ENCODE measurements around the gene TULP4.
"Not testable (repeated sequence)": the region's sequence is repeated elsewhere in the genome, so short reads cannot be mapped to it uniquely, and the experiment has no call there.

TULP4 gene

DNA sequence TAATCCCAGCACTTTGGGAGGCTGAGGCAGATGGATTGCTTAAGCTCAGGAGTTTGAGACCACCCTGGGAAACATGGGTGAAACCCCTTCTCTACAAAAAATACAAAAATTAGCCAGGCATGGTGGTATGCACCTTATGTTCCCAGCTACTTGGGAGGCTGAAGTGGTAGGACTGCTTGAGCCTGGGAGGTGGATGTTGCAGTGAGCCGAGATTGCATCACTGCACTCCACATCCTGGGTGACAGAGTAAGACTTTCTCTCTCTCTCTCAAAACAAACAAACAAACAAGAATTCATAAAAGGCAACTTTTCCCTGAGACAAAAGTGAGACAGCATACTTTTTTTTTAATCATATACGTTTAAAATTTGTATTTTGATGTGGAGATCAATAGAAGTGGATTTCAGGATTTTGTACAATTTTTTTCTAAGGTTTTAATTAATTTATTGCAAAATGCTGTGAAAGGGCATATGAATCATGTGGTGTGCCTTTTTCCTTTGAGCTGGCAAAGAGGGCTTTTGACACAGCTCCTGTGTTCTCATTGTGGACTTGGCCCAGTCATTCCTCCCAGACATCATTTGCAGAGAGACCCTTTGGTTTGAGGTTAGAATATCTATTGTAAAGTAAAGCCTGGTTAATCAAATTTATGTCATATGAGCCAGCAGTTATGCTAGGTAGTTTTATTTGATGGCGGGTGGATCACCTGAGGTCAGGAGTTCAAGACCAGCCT is 77.1 kb downstream of the TULP4 start:
- DNase-seq (ENCODE audit: low read depth in 3 of 3): no peak

DNA sequence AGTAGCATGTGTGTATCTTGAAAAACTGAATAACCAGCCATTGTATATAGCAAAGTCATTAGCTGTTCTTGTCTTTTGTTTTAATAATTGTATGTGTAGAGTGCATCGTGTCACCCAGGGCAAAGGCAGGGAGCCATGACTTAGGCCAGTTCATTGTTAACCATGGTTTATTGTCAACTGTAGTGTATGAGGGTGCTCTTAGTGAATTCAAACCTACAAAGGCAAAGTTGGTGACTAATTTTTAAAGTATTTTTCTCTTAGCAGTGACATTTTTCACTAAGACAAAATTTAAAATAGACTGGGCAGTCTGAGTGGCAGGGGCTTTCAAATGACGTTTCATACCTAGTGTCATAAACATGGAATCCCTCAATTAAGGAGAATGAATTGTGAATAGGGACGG is 79.0 kb downstream of the TULP4 start:
- no peak for DNase-seq (ENCODE audit: low read depth in 3 of 3)

DNA sequence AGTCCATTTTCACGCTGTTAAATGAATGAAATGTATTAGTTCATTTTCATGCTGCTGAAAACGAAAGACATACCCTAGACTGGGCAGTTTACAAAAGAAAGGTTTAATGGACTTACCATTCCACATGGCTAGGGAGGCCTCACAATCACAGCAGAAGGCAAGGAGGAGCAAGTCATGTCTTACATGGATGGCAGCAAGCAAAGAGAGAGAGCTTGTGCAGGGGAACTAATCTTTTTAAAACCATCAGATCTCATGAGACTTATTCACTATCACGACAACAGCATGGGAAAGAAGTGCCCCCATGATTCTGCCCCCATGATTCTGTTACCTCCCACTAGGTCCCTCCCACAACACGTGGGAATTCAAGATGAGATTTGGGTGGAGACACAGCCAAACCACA is 79.7 kb downstream of the TULP4 start:
- not testable (repeated sequence) for DNase-seq (ENCODE audit: low read depth in 3 of 3)

DNA sequence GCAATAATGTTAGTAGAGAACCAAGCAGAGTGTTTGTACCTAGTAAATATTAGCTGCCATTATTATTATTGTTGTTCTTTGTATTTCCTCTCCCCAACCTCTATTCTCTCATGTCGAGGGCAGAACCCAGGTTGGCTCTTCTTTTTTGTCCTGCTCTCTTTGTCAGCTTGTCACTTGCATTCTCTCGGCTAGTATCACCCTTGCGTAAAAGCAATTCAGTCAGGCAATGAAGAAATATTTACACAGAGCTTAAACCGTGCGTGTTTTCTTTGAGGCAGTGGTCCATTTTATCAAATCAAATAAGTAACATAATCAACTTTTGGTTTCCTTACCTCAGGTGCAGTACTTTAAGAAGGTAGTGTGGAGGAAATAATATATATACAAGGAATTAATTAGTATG is 83.9 kb downstream of the TULP4 start:
- no peak for DNase-seq (ENCODE audit: low read depth in 3 of 3)

DNA sequence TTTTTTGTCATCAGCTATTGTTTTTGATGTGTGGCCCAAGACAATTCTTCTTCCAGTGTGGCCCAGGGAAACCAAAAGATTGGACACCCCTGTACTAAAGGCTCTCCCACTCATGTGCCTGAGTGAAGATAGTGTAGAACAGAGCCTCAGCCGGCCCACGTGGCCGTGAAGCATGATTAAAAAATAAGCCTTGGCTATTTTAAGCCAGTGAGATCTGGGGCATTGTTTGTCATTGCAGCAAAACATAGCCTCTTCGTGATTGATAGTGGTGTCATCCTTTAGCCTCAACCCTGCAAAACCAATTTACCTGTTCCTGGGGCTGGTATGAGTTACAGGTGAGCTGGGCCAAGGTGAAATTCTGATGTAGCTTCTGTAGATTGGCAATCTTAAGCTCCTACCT is 85.3 kb downstream of the TULP4 start:
- no peak for DNase-seq (ENCODE audit: low read depth in 3 of 3)

DNA sequence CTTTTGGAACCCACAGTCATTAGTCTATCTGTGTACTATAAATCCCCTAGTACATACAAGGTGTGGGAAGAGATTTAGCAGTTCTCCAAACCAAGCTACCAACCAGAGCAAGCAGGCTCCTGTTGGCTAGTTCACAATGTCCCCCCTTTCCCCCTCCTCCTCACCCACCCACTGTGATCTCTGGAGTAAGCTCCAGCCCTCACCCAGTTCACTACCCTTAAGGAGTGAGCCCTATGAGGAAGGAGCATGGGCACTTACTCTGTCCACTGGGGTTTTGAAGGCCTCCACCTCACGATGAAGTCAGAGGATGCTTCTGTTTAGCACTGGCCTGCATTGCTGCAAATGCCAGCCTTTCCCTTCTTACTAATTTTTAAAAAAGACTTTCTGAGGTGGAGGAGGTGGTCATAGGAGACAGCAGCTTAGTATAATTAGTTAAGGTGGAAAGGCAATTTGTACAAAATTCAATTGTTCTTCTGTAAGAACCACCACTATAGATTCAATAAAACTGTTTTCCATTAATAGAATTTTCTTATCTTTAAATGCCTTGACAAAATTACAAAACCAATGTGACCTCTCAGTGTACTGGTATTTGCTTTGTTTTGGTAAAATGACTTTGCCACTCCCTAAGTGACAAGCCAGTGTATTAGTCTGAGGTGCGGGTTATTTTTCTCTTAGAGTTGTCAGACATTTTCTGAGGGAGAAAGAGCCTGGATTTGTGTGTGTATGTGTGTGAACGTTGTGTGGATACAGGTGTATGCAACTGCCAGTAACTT is 86.2 kb downstream of the TULP4 start:
- no peak for DNase-seq (ENCODE audit: low read depth in 3 of 3)

DNA sequence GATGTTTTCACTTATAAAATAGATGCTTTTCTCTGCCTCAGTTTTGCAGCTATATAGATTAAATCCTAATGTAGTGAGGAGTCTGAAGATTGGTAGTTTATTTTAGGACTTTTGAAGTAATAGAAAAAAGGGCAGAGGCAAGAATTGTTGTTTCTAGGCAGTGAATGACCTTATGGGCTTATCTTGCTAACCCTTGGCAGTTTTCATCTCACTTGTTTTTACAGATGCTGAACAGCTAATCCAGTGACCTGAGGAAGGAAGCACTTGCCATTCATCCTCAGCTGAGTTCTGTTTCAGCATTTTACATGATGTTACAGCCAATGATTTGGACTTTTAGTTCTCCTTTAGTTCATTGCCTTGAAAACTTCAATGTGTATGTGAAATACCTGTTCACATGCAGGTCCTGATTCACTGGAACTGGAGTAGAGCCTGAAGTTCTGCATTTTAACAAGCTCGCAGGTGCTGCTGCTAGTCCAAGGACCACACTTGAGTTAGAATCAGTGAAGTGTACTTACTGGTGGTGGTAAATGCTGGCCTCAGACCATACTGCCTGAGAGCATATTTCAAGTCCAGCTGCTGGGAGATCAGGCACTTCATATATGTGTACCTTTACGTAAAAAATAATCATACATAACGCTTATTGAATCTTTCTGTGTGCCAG is 86.9 kb downstream of the TULP4 start:
- no peak for DNase-seq (ENCODE audit: low read depth in 3 of 3)

DNA sequence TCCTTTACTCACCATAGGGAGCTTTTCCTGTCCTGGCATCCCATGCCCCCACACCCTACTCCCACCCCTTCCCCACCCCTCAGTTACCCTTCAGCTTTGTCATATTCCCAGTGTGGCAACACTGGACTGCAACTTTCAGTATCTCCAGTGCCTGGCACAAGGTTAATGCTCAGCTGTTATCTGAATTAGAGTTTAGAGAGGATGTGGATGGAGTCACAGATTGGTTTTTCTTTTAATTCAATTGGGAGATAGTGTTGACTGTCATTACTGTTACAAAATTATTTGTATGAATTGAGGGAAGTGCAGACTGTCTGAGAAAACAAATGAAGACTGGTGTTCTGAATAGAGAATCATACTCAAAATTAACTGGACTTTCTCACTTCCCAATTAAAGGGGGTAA is 89.9 kb downstream of the TULP4 start:
- DNase-seq (ENCODE audit: low read depth in 3 of 3): no peak

DNA sequence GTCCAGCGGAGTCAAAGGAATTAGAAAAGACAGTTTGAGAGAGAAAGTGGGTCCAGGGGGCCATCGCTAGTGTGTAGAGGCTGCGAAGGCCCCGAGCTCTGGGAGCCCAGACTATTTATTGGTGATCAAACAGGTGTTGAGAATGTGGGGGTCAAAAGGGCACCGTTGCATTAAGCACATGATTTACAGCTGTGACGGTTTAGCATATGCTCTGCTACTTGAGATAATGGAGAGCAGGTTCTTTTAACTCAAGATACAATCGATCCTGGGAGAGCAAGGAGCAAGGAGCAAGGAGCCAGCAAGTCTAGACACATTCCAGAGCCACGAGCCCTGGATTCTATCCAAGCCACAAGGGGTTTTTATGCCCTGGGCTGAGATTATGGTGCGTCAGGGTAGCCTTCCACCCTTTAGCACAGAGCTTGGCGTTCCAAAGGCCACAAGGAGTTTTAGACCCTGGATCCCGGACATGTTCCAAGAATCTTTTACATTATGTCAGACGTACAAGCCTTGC is 93.1 kb downstream of the TULP4 start:
- DNase-seq (ENCODE audit: low read depth in 3 of 3): not testable (repeated sequence)

DNA sequence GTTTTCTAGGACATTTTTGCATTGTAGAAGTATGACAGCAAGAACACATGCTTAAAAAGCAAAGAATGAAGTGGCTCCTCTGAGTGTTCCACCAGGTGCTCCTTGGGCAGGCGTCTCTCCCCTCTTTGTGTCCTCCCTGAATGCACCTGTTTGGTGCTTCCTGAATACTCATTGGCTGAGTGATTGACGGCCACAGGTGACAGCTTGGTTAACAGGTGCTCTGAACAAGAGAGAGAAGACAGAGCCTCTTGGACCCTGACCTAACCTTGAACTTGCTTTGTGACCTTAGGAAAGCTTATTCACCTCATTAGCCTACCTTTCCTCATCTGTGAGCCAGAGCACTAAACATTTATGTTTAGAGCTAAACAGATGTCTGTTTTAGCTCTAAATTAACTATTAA is 93.7 kb downstream of the TULP4 start:
- DNase-seq (ENCODE audit: low read depth in 3 of 3): no peak

DNA sequence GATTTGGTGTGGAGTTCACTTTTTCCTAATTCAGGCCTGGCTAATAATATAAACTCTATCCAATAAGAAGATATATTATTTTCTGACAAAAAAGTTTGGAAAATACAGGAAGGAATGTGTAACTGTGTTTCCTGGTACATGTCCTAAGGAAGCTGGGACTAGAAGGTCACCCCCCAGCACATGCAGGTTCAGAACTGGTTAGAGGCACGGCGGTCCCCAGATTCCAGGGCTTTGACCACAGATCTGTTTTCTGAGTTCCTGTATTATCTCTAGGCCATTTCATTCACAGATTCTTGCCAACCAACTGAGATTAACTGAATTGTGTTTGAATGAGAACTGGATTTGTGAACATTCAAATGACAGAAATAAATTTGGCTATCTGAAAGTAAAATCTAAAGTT is 94.5 kb downstream of the TULP4 start:
- no peak for DNase-seq (ENCODE audit: low read depth in 3 of 3)

DNA sequence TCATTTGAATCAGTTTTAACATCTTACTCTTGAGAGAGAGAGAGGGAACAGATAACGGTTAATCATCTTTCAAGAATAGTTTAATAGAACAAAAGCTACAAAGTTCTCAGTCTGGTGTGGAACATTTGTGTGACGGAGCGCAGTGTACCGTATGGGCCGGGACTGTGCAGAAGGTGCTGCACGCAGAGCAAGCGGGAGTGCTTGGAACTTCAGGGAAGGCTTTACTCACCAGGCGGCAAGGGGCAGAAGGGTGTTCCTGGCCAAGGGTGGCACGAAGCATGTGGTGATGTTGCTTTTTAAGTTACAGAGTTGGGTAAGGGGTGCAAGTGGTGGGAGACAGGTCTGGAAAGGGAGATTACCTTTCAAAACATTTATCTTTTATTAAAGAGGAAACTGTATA is 95.7 kb downstream of the TULP4 start:
- no peak for DNase-seq (ENCODE audit: low read depth in 3 of 3)

DNA sequence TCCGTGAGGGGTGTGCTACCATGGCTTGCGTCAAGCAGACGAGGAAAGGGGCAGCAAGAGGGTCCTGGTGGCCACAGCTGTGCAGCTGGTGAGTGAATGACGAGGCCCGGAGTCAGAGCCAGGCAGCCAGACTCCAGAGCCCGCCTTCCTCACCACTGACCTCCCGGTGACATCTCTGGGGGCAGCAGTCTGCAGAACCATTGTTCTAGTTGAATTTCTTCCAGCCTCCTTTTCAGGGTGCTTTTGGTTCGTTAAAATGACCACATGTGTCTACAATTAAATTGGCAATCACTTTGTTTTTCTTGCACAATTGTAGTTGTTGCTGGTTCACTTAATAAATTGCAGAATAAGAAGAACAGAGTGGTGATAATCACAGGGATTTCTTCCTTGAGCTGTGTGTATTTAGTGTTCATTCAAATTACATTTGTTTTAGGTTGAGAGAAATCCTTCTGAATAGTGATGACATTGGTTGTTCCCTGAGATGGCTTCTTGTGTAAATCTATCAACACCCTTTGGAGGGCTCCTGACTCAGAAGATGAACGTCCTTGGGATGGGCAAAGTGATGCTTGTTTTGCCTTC is 96.4 kb downstream of the TULP4 start:
- DNase-seq (ENCODE audit: low read depth in 3 of 3): no peak

DNA sequence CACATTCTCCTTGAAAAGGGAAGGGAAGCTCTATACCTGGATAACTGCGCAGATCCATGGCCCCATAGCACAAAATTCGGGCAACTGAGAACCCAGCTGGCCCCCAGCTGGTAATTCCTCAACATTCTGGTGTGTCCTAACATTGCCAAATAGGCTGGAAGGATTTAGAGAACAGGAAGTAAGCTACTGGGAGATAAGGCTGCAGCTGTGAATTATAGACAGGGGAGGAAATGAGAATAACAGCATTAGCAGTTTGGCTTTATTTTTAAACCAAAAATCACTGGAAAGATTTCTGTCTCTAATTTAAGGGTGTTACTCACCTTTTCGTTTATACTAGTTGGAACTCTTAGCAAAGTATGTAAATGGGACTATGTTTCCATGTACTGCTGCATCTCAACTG is 97.2 kb downstream of the TULP4 start:
- no peak for DNase-seq (ENCODE audit: low read depth in 3 of 3)

DNA sequence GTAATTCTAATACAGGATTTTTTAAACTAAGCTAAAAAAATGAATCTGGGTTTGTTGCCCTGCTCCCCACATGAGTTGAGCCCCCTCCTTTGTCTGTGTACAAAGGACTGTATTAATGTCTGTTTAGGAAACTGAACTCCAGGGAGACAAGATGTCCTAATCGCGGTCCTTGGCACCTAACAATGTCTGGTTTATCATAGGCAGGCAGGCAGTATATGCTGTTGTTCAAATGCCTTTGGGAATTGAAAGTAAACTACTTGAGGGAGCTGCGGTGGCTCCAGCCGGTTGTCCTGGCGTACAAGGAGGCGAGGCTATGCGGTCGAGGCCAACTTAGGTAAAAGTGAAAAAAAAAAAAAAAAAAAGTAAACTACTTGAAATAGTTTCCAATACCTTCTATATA is 98.5 kb downstream of the TULP4 start:
- DNase-seq (ENCODE audit: low read depth in 3 of 3): no peak

DNA sequence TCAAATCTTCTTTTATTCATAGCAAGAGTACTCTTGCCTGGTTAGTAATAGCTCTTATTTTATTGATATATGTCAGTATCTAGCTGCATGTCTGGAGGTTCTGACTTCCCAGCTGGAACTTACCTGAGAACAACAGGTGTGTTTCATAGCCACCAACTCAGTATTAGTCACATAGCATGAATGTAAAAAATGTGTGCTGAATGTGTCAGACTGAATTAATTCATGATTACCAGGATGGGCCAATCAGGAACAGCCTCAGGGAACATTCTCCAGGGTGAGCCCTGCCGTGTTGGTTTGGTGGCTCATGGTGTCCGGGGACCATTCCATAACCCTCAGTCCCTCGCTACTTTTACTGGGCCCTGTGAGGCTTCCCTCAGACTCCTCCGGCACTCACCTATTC is 99.7 kb downstream of the TULP4 start:
- DNase-seq (ENCODE audit: low read depth in 3 of 3): no peak

DNA sequence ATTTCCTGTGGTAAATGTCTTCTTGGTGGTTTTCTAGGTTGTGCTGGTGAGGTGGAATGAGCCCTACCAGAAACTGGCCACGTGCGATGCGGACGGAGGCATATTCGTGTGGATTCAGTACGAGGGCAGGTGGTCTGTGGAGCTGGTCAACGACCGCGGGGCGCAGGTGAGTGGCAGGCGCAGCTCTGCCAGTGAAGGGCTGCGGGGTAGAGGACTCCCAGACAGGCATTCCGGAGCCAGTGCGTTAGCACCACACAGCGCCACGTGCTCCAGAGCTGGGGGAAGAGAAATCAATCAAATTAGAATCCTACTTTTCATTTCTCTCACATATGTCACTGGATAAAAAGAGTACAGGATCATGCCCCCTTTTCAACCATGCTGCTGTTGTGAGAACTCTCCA is 100.8 kb downstream of the TULP4 start:
- DNase-seq (ENCODE audit: low read depth in 3 of 3): no peak

DNA sequence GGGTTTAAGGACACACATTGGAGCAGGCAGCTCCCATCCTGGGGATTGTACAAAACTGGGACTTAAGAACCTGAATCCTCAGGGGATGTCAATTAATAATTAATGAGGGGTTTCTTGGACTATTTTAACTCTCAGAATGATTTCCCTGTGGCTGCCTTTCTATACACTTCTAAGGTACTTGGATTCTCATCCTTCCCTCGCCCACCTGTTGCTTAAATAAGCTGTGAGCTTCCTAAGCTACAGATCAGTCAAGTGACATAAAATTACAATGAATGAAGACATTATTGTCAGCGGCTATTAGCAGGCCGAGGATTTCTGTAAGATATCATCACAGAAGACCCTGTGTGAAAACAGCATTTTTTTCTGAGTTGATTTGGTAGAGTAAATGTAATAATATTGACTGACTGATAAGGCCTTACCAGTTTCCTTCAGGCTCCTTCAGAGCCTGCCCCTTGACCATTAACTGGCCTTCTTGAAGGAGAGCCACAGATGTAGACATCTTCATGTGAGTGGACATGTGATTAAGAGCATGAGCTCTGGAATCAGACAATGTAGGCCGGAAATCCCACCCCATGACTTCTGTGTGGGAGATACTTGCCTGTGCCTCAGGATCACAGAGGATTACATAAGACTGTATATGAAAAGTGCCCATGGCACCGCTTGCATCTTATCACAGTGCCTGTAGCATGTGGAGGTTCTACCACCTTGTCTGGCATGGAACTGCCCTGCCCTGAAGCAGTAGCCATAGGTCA is 101.7 kb downstream of the TULP4 start:
- DNase-seq (ENCODE audit: low read depth in 3 of 3): no peak

DNA sequence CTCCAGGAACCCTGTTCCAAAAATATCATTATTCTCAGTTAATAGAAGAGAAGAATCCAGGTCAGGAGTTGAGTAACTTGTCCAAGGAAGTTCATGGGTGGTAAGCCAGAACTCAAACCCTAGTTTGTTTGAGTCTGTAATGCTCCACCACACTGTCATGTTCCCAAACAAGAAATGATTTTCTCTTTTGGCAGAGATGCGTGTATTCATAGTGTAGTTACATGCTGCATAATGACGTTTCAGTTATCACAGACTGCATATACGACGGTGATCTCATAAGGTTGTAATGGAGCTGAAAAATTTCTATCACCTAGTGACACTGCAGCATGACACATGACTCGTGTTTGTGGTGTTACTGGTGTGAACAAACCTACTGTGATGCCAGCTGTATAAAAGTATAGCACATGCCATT is 102.6 kb downstream of the TULP4 start:
- no peak for DNase-seq (ENCODE audit: low read depth in 3 of 3)

DNA sequence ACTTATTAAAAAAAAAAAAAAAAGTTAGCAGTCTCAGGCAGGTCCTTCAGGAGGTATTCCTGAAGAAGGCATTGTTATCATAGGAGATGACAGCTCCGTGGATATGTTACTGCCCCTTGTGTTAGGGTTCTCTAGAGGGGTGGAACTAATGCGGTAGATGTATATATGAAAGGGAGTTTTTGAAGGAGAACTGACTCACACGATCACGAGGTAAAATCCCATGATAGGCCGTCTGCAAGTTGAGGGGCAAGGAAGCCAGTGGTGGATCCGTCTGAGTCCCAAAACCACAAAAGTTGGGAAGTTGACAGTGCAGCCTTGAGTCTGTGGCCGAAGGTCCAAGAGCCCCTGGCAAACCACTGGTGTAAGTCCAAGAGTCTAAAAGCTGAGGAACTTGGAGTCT is 103.4 kb downstream of the TULP4 start:
- DNase-seq (ENCODE audit: low read depth in 3 of 3): no peak

DNA sequence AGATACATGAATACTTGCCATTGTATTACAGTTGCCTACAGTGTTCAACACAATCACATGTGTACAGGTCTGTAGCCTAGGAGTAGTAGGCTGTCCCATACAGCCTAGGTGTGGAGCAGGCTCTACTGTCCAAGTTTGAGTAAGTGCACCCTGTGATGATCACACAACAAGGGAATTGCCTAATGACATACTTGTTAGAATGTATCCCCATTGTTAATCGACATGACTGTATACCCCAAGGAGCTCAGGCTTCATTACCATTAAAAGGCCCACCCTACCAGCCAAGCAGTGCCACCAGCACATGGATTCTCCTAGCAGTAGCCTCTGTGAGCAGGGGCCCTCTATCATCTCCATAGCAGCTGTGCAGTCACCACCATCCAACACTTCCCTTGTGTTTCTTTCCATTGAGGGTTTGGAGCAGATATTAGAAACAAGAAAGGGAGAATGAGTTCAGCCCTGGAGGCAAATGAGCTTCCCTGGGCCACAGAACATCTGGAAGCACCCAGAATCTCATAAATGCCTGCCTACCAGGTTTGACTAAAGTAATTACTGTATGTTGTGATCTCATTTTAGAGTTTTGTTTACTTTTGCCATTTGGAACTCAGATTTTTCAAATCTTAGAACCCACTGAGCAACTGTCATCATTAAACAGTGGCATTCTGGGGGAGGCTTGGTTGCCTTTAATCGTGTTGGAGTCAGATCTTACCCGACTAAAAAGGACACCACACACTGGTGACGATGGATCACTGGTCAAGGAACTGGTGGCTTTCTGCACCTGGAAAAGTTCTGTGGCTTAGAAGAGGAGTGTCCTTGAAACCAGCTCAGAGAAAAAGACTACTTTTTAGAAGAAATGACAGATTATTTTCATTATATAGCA is 104.9 kb downstream of the TULP4 start:
- DNase-seq (ENCODE audit: low read depth in 3 of 3): no peak
